HepG2 (cell line): Measurements from ENCODE around the gene ABCC2. TPM values are rescaled to one million over a fixed set of nuclear protein-coding genes. Genes with fewer than 3 reads are reported as not detected.

Experiments
- ATAC-seq: fragments of 200-7000 bp; cut with Tn5 transposase; 3 replicates; pipeline ENCODE4 v1.9.1; 2020; ENCODE audit warnings: mild to moderate bottlenecking, moderate library complexity
- BruUV-seq: library from RNA; stranded (reverse); fragments of 400-500 nt; replicated peaks from 2 replicates; lab custom pipeline; 2021; lab: Mats Ljungman, UMichigan
- CTCF ChIA-PET: fragments of 300-600 bp; formaldehyde crosslinking; extraction: SDS; loops from one replicate; lab custom pipeline; 2021; ENCODE audit warnings: low total read pairs, inconsistent platforms, low intra/inter-chr PET ratio; lab: Yijun Ruan, JAX
- POLR2A ChIA-PET: fragments of 350-600 bp; sonication (Branson Sonifier 250); formaldehyde crosslinking; loops from one replicate; lab custom pipeline; 2020; ENCODE audit warnings: antibody characterized with exemption, inconsistent platforms; lab: Yijun Ruan, JAX
- DNase-seq: peaks from one replicate; pipeline ENCODE4 v3.0.0-alpha.2; 2015; ENCODE audit warnings: low spot score
- FAIRE-seq: peaks from 3 replicates; lab custom pipeline; 2011; peaks lifted over from hg19 to GRCh38; lab: Jason Lieb, UNC
- H2AFZ ChIP-seq: one replicate; pipeline ENCODE4 v1.6.1; 2011; ENCODE audit warnings: low read length, inconsistent platforms
- H3K27ac ChIP-seq: fragments of 300-600 bp; 3 replicates; pipeline ENCODE4 v1.8.0; 2011; ENCODE audit warnings: mixed run types, mild to moderate bottlenecking, mixed read lengths, low read length, inconsistent platforms; ENCODE audit not compliant: insufficient read depth; ENCODE audit errors: extremely low read length
- H3K27me3 ChIP-seq, 2 experiments: fragments of 200-600 bp in 1 of 2; 2 replicates in 1 of 2; 3 replicates in 1 of 2; pipeline versions ENCODE4 v1.6.0 to v1.8.0; 2011; ENCODE audit warnings: low read length in 2 of 2, mild to moderate bottlenecking in 2 of 2, moderate library complexity in 2 of 2, inconsistent platforms in 1 of 2; ENCODE audit not compliant: insufficient read depth in 2 of 2, control insufficient read depth in 1 of 2
- H3K36me3 ChIP-seq, 2 experiments: fragments of 200-600 bp in 1 of 2; replicated peaks in 1 of 2; 2 replicates in 1 of 2; 3 replicates in 1 of 2; pipeline versions ENCODE4 v1.5.1 to v1.8.0; 2011; ENCODE audit warnings: low read length in 2 of 2, inconsistent platforms in 1 of 2; ENCODE audit not compliant: insufficient read depth in 2 of 2, control insufficient read depth in 1 of 2
- H3K4me1 ChIP-seq: 2 replicates; pipeline ENCODE4 v1.5.1; 2012; ENCODE audit warnings: low read length, inconsistent platforms; ENCODE audit not compliant: insufficient read depth
- H3K4me2 ChIP-seq: 2 replicates; pipeline ENCODE4 v1.6.0; 2011; ENCODE audit warnings: low read depth, low read length, inconsistent platforms
- H3K4me3 ChIP-seq, 3 experiments: fragments of 200-600 bp in 1 of 3; sonication (generic), shearing (Covaris generic) in 1 of 3; replicated peaks in 1 of 3; 2 replicates each; pipeline ENCODE4 v1.5.1; 2011 to 2016; ENCODE audit warnings: low read length in 3 of 3, inconsistent platforms in 2 of 3, low read depth in 2 of 3, mild to moderate bottlenecking in 2 of 3, control low read depth in 1 of 3, mixed read lengths in 1 of 3; ENCODE audit not compliant: insufficient read depth in 1 of 3
- H3K79me2 ChIP-seq: one replicate; pipeline ENCODE4 v1.6.1; 2011; ENCODE audit warnings: low read length, inconsistent platforms; ENCODE audit not compliant: insufficient read depth
- H3K9ac ChIP-seq: 2 replicates; pipeline ENCODE4 v1.6.0; 2011; ENCODE audit warnings: mild to moderate bottlenecking, low read depth, low read length, inconsistent platforms; ENCODE audit not compliant: insufficient read depth
- H3K9me3 ChIP-seq: 2 replicates; pipeline ENCODE4 v1.5.1; 2012; ENCODE audit warnings: mild to moderate bottlenecking, low read length
- H4K20me1 ChIP-seq: 2 replicates; pipeline ENCODE4 v1.6.0; 2011; ENCODE audit warnings: inconsistent platforms, mild to moderate bottlenecking, low read length, moderate library complexity; ENCODE audit not compliant: insufficient read depth
- ARNT2 ChIP-seq: sonication (generic); formaldehyde crosslinking; IDR thresholded peaks from 2 replicates; pipeline ENCODE4 v1.8.0; 2022; ENCODE audit warnings: mild to moderate bottlenecking, low read depth, missing genetic modification reagents, moderate library complexity
- DNMT3B ChIP-seq: conservative IDR thresholded peaks from 2 replicates; pipeline ENCODE4 v1.6.1; 2016; ENCODE audit warnings: missing biosample characterization, control low read depth
- ELF3 ChIP-seq: IDR thresholded peaks from 2 replicates; pipeline ENCODE4 v1.6.1; 2016; ENCODE audit warnings: missing genetic modification reagents, missing compliant biosample characterization
- KAT7 ChIP-seq: IDR thresholded peaks from 2 replicates; pipeline ENCODE4 v1.6.1; 2018; ENCODE audit warnings: borderline replicate concordance, missing compliant biosample characterization
- KDM4B ChIP-seq: sonication (generic); formaldehyde crosslinking; IDR thresholded peaks from 2 replicates; pipeline ENCODE4 v1.4.0; 2020; ENCODE audit warnings: missing genetic modification reagents
- NFATC3 ChIP-seq: sonication (generic); formaldehyde crosslinking; IDR thresholded peaks from 2 replicates; pipeline ENCODE4 v1.5.1; 2020; ENCODE audit warnings: mild to moderate bottlenecking, missing genetic modification reagents
- SATB2 ChIP-seq: sonication (generic); formaldehyde crosslinking; IDR thresholded peaks from 2 replicates; pipeline ENCODE4 v1.5.0; 2020; ENCODE audit warnings: missing genetic modification reagents
- ZNF121 ChIP-seq: sonication (generic); formaldehyde crosslinking; IDR thresholded peaks from 2 replicates; pipeline ENCODE4 v1.5.0; 2020; ENCODE audit warnings: mild to moderate bottlenecking, missing genetic modification reagents
- ZNF496 ChIP-seq: sonication (generic); formaldehyde crosslinking; IDR thresholded peaks from 2 replicates; pipeline ENCODE4 v1.8.1; 2023; ENCODE audit warnings: mild to moderate bottlenecking, moderate library complexity, missing genetic modification reagents; ENCODE audit not compliant: insufficient replicate concordance
- ZNF562 ChIP-seq: sonication (generic); formaldehyde crosslinking; IDR thresholded peaks from 2 replicates; pipeline ENCODE4 v1.8.0; 2022; ENCODE audit warnings: missing genetic modification reagents, borderline replicate concordance
- ZNF616 ChIP-seq: sonication (generic); formaldehyde crosslinking; IDR thresholded peaks from 2 replicates; pipeline ENCODE4 v1.5.0; 2020; ENCODE audit warnings: low read depth, mild to moderate bottlenecking, missing genetic modification reagents
- ZNF644 ChIP-seq: IDR thresholded peaks from 2 replicates; pipeline ENCODE4 v1.6.1; 2016; ENCODE audit warnings: low read depth
- ZNF672 ChIP-seq: sonication (generic); formaldehyde crosslinking; IDR thresholded peaks from 2 replicates; pipeline ENCODE4 v1.8.1; 2022; ENCODE audit warnings: missing genetic modification reagents
- ZSCAN31 ChIP-seq: sonication (generic); formaldehyde crosslinking; IDR thresholded peaks from 2 replicates; pipeline ENCODE4 v1.5.0; 2020; ENCODE audit warnings: low read depth, mild to moderate bottlenecking, missing genetic modification reagents
- WGBS: methylation state at CpG from one replicate; pipeline ENCODE4 v1.1.6; 2017; ENCODE audit warnings: low lambda C conversion rate; 5-methylcytosine and 5-hydroxymethylcytosine counted together
- in situ Hi-C: cut with HindIII; loops from 2 replicates; pipeline ENCODE4 v1.10.0; 2017; ENCODE audit warnings: low pct_unique_long_range_greater_than_20kb; ENCODE audit not compliant: extremely low pct_ligation_motif_present
- intact Hi-C: fragments of 100-400 bp; cut with micrococcal nuclease; formaldehyde crosslinking; loops from one replicate; pipeline ENCODE4 v1.10.0; 2022; ENCODE audit not compliant: unreplicated experiment
- polyA plus RNA-seq, 8 experiments: library from polyadenylated mRNA; depleted of rRNA in 3 of 8; stranded (reverse) in 7 of 8; unstranded in 1 of 8; fragments of >200 nt; fragmentation: Illumina TruSeq in 4 of 8; extraction: Trizol in 4 of 8; gene quantifications; 2 replicates each; pipeline versions ENCODE4 v1.2.1 to v1.2.3, GENCODE V29; 2011 to 2016; ENCODE audit warnings: low read depth in 4 of 8, missing spikeins in 1 of 8, mixed read lengths in 1 of 8; ENCODE audit not compliant: insufficient read depth in 1 of 8
- total RNA-seq, 5 experiments: library from RNA; depleted of rRNA; stranded (reverse); fragments of >200 nt; fragmentation: Illumina TruSeq; extraction: Trizol; gene quantifications; 2 replicates each; pipeline ENCODE4 v1.2.3, GENCODE V29; 2016; ENCODE audit warnings: low read depth in 1 of 5
- TF ChIP-seq, protein P1 (sequence below): sonication (generic); formaldehyde crosslinking; IDR thresholded peaks from 2 replicates; pipeline ENCODE4 v1.4.0; 2020; ENCODE audit warnings: mild to moderate bottlenecking, missing genetic modification reagents

Gene ABCC2
- total and polyA plus RNA-seq, 2 of the 13 experiments (the other 11 are each of a cell fraction or from before 2014, with no cell fraction given) = 181 to 497 TPM

DNA sequence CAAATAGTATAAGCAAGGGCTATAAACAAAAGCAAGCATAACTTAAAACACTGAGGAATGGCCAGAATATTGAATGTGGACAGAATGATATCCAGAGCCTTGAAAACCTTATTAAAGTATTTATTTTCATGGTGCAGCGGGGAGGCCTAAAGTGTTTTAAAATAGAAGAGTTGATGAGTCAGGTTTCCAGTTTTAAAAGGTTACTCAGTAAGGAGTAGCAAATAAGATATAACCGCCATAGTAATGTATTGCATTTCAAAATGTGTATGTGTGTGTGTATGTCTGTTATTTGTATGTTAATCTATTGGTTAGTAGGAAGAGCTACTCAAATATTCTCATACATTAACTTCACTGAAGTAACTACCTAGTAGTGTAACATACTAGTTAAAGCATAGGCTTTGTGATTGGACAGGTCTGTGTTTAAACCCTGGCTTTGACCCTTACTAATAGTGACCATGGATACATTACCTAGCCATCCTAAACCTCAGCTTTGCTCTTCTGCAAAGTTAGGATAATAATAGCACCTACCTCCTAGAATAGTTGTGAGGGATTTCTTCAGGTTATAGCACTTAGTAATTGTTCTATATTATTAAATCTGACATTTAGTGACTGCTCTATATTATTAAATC lies 33.5 kb upstream of the ABCC2 start:
- in situ Hi-C loops = no loop called here
- FAIRE-seq = no peak
- no peak overlapping the region for H3K9ac ChIP-seq
- no peak overlapping the region for H2AFZ ChIP-seq
- H3K4me1 ChIP-seq = peaks cover 17% of the 10 kb centered on the region
- no peaks in the 10 kb centered on the region for H4K20me1 ChIP-seq
- intact Hi-C loops = no loop called here
- H3K79me2 ChIP-seq = peaks cover 2% of the 10 kb centered on the region
- ChIA-PET POLR2A (interaction anchor here (1.4 kb wide), 1 partner anchor 16 kb away, joined by 5 read pairs; the partner anchor contains the start of genes COX15 and CUTC), CTCF (no interaction called here)
- no peak overlapping the region for H3K4me3 ChIP-seq
- H3K36me3 ChIP-seq = peaks cover 3 to 66% of the 10 kb centered on the region in 2 experiments; a peak in 4 of 5 replicates
- DNase-seq = no peak
- no TSS peak for BruUV-seq
- WGBS = 96% methylated on average over 2 of the region's 2 CpGs
- TF ChIP-seq SATB2 (CRISPR knock-in tag) (no peak), DNMT3B (CRISPR knock-in tag) (no peak), ARNT2 (CRISPR knock-in tag) (no peak), ZNF496 (CRISPR knock-in tag) (no peak), ZNF616 (CRISPR knock-in tag) (no peak), KAT7 (CRISPR knock-in tag) (no peak), ZNF644 (no peak), ZNF121 (no peak), NFATC3 (no peak), ELF3 (CRISPR knock-in tag) (no peak), ZNF672 (no peak), ZSCAN31 (CRISPR knock-in tag) (no peak), KDM4B (no peak), ZNF562 (CRISPR knock-in tag) (no peak)
- TF ChIP-seq, protein P1, sequence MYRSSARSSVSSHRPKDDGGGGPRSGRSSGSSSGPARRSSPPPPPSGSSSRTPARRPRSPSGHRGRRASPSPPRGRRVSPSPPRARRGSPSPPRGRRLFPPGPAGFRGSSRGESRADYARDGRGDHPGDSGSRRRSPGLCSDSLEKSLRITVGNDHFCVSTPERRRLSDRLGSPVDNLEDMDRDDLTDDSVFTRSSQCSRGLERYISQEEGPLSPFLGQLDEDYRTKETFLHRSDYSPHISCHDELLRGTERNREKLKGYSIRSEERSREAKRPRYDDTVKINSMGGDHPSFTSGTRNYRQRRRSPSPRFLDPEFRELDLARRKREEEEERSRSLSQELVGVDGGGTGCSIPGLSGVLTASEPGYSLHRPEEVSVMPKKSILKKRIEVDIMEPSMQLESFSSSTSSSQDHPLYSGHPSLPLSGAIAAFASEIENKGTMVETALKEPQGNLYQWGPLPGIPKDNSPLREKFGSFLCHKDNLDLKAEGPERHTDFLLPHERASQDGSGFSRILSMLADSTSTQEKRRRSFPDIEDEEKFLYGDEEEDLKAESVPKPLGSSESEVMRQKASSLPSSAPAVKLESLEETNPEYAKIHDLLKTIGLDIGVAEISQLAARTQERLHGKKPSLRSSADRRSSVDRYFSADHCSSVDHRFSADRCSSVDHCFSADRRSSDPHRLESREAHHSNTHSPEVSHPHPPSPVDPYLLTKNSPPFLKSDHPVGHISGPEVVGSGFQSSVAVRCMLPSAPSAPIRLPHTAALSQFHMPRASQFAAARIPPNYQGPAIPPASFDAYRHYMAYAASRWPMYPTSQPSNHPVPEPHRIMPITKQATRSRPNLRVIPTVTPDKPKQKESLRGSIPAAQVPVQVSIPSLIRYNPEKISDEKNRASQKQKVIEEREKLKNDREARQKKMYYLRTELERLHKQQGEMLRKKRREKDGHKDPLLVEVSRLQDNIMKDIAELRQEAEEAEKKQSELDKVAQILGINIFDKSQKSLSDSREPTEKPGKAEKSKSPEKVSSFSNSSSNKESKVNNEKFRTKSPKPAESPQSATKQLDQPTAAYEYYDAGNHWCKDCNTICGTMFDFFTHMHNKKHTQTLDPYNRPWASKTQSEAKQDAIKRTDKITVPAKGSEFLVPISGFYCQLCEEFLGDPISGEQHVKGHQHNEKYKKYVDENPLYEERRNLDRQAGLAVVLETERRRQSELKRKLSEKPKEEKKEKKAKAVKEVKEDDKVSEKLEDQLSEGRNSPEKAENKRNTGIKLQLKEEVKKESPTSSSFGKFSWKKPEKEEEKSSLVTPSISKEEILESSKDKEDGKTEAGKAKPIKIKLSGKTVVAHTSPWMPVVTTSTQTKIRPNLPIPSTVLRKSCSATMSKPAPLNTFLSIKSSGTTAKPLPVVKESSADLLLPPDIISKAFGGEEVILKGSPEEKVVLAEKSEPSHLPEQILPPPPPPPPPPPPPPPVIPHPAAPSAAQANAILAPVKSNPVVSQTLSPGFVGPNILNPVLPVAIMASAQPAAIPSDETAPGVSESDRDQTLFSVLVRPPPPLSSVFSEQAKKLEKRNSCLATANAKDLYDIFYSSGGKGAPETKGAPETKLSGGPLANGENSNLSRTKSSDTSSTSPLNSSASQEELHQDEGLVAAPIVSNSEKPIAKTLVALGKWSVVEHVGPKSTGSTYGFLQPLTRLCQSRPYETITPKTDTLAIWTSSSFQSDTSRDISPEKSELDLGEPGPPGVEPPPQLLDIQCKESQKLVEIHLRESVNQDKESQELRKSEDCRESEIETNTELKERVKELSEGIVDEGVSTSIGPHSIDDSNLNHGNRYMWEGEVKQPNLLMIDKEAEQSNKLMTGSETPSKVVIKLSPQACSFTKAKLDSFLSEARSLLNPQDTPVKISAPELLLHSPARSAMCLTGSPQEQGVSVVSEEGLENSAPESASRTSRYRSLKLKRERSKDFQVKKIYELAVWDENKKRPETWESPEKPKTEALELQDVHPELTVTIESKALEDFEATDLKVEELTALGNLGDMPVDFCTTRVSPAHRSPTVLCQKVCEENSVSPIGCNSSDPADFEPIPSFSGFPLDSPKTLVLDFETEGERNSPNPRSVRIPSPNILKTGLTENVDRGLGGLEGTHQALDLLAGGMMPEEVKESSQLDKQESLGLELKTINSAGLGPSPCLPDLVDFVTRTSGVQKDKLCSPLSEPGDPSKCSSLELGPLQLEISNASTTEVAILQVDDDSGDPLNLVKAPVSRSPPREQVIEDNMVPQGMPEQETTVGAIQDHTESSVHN (CRISPR knock-in tag) = no peak
- H3K9me3 ChIP-seq = no peaks in the 10 kb centered on the region
- no peak overlapping the region for H3K27ac ChIP-seq
- no peak overlapping the region for H3K4me2 ChIP-seq
- H3K27me3 ChIP-seq = no peaks in the 10 kb centered on the region
- ATAC-seq = no peak
